ENCODE results near the gene LGSN.
A peak's percentile ranks its signal among the peaks of the same experiment; 100 is the strongest.
"Not testable (repeated sequence)": the region's sequence is repeated elsewhere in the genome, so short reads cannot be mapped to it uniquely, and the experiment has no call there.

LGSN gene, protein sequence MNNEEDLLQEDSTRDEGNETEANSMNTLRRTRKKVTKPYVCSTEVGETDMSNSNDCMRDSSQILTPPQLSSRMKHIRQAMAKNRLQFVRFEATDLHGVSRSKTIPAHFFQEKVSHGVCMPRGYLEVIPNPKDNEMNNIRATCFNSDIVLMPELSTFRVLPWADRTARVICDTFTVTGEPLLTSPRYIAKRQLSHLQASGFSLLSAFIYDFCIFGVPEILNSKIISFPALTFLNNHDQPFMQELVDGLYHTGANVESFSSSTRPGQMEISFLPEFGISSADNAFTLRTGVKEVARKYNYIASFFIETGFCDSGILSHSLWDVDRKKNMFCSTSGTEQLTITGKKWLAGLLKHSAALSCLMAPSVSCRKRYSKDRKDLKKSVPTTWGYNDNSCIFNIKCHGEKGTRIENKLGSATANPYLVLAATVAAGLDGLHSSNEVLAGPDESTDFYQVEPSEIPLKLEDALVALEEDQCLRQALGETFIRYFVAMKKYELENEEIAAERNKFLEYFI

DNA sequence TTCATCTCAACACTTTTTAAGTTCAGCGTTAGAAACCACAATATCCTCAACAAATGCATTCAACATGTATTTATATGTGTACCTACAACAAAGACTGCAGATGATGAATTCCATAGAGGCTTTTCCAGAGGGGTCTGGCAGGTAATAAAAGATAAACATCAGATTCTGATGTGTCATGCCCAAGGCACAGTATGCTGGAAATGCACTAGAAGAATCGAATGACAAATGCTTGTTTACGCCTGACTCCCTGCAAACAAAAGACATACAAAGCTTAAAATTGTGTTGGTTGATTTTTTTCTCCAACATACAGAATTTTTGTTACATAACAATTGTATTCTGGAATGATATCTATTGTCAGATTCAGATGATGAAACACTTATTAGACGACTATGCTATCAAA lies at the start of gene LGSN:
LGSN (minus strand) TSS at position 45 of the 400 bp plus-strand sequence; CDS start at position 5, 40 bp downstream.
- no peak for DNase-seq

DNA sequence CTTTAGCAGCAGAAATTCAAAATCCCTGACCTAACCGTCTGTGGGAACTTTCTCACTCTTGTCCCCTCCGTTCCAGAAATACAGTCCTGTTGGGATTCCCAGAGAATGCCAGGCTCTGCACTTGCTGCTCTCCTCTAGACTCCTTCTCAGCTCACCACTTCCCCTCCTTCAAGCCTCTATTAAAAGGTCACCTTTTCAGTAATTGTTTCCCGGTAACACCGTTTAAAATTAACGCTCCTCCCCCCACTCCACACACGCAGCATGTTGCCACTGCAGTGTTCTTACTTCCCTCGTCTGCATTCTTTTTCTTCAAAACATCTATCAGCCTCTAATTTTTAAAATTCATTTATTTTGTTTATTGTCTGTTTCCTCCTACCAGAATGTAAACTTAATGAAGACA lies 48.6 kb upstream of the LGSN start:
- DNase-seq = no peak

DNA sequence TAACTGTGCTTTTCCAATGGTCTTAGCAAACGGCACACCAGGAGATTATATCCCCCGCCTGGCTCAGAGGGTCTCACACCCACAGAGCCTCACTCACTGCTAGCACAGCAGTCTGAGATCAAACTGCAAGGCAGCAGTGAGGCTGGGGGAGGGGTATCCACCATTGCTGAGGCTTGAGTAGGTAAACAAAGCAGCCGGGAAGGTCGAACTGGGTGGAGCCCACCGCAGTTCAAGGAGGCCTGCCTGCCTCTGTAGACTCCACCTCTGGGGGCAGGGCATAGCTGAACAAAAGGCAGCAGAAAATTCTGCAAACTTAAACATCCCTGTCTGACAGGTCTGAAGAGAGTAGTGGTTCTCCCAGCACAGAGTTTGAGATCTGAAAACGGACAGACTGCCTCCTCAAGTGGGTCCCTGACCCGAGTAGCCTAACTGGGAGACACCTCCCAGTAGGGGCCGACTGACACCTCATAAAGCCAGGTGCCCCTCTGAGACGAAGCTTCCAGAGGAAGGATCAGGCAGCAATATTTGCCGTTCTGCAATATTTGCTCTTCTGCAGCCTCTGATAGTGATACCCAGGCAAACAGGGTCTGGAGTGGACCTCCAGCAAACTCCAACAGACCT lies 42.8 kb upstream of the LGSN start:
- DNase-seq = not testable (repeated sequence)

DNA sequence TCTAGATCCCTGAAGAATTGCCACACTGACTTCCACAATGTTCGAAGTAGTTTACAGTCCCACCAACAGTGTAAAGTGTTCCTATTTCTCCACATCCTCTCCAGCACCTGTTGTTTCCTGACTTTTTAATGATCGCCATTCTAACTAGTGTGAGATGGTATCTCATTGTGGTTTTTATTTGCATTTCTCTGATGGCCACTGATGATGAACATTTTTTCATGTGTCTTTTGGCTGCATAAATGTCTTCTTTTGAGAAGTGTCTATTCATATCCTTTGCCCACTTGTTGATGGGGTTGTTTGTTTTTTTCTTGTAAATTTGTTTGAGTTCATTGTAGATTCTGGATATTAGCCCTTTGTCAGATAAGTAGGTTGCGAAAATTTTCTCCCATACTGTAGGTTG lies 37.6 kb upstream of the LGSN start:
- not testable (repeated sequence) for DNase-seq

DNA sequence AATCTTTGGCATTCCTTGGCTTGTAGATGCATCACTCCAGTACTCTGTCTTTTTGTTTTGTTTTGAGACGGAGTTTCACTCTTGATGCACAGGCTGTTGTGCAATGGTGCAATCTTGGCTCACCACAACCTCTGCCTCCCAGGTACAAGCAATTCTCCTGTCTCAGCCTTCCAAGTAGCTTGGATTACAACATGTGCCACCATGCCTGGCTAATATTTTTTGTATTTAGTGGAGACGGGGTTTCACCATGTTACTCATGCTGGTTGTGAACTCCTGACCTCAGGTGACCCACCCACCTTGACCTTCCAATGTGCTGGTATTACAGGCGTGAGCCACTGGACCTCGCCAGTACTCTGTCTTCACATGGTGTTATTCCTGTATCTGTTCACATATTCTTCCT lies 35.8 kb upstream of the LGSN start:
- DNase-seq = no peak

DNA sequence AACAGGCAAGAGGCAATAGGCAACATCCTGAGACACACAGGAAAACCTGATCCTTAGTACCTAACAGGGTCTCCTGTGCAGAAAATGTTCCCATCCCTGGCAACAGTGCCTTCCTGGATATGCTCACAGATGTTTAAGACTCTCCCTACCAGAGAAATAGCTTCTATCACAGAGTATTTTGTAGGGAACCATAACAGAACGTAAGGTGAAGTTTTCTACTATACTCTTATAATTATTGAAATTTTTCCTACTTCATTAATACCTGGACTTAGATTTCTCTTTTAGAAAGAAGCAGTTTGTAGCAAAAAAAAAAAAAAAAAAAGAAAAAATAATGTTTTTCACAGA lies 33.5 kb upstream of the LGSN start:
- no peak for DNase-seq

DNA sequence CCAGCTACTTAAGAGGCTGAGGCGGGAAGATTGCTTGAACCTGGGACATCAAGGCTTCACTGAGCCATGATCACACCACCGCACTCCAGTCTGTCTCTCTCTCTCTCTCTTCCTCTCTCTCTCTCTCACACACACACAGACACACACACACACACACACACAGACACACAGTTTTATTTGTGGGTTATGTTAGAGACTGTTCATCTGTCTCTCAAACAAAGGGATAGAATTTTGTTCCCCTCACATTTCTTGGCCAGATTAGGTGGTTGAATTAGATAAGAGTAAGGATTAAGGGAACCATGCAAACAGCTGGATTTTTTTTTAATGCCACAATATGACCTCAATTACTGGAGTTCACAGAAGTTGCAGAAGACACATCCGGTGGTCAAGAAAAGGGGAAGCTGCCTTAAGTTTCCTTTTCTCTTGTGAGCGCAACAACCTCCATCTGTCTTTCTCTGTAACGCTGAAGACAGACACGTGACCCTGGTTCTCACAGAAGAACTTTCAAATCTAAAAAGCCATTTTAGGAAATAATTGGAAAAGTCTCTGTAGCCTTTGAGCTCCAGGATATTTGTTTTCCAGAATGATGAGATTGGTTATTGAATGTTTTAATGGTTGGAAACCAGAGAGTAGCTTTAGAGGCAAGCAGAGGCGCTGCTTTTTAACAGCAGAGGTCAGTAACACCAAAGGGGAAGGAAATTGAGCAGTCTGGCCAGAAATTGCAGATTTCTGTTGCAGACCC lies 32.9 kb upstream of the LGSN start:
- DNase-seq = no peak

DNA sequence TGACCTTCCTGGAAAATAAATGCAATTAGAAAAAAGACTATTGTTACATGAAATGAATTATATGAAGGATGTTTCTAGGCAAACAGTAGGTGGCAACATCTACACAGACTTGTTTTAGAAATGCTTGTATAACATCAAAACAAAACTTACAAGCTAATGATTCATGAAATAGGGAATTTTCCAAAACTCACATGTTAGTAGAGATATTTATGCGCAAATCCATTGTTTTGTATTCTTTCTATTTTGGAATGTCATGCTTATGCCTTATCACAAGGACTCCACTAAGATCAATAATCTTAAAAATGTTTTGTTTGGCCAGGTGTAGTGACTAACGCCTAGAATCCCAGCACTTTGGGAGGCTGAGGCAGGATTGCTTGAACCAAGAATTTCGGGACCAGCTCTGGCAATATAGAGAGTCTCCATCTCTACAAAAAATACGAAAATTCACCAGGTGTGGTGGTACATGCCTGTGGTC lies 32.3 kb upstream of the LGSN start:
- DNase-seq = no peak

DNA sequence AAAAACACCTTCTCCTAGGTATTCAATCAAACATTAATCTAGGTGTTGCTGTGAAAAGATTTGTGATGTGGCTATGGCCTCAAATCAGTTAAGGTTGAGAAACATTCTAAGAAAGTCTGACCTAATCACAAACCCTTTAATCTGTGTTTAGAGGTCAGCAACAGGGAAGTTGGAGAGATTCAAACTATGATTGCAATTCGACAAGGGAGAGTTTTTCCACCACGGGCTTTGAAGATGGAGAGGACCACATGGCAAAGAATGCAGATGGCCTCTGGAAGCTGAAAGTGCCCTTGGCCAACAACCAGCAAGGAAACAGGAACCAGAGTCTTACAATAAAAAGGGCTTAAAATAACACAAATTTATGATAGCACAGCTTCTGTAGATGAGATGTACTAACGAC lies 29.6 kb upstream of the LGSN start:
- no peak for DNase-seq

DNA sequence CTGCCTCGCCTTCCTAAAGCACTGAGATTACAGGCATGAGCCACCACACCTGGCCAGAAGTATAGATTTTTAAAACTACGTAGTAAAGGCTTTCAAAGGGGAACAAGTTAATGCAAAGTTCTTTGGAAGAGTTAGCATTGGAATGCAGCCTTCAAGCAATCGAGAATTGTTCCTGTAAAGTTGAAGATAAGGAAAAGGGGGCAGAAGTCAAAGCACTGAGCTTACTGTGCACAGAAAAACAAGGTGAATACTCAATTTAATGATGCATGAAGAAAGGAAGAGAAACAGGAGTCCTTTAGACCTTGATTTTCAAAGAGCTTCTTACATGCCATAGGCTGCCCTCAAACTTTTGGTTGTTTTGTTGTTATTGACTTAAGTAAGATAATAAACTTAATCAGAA lies 29.1 kb upstream of the LGSN start:
- no peak for DNase-seq

DNA sequence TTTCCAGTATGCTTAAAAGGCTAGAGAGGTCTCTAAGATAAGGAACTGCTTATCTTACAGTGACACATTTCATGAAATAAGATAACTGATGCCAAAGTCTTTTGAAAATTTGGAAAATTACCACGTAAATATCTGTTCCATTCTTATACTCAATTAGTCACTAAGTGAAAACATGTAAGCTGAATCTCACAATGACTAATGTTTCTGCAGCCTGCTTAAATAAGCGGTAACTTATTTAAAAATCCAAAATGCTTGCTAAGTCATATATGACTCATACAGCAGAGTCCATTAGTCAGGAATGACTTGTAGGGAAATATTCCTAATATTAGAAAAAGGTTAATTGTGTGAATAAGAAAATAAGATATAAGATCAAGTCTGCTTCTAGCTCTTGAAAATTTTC lies 27.8 kb upstream of the LGSN start:
- DNase-seq = no peak

DNA sequence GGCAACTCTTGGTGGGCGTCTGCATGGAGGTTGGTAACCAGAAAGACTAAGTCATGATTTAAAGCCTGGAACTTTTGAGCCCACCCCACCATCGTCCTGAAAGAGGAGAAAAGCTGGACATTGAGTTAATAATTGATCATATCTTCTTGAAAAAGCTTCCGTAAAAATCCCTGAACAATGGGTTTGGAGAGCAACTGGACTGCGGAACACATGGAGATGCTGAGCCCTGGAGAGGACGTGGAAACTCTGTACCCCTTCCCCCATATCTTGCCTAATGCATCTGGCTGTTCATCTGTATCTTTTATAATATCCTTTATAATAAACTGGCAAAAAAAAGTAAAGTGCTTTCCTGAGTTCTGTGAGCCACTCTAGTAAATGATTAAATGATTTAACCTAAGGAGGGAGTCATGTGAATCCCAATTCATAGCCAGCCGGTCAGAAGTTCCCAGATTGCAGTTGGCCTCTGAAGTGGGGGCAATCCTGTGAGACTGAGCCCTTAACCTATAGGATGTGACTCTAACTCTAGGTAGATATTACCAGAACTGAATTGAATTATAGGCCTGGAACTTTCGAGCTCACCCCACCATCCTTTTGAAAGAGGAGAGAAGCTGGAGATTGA lies 26.5 kb upstream of the LGSN start:
- DNase-seq = no peak

DNA sequence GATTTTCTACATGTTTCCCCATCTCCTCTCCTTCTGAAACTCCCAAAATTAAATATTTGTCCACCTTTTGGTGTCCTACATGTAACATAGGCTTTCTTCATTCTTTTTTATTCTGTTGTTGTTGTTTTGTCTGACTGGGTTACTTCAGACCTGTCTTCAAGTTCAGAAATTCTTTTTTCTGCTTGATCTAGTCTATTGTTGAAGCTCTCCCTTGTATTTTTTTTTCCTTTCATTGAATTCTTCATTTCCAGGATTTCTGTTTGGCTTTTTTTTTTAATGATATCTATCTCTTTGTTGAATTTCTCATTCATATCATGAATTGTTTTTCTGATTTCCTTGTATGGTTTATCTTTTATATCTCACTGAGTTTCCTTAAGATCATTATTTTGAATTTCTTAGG lies 20.6 kb upstream of the LGSN start:
- no peak for DNase-seq

DNA sequence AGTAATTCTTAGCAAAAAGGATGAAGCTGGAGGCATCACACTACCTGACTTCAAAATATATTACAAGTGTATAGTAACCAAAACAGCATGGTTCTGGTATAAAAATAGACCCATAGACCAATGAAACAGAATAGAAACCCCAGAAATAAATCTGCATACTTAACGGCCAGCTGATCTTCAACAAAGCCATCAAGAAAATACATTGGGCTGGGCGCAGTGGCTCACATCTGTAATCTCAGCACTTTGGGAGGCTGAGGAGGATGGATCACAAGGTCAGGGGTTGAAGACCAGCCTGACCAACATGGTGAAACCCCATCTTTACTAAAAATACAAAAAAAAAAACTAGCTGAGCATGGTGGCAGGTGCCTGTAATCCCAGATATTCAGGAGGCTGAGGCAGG lies 14.9 kb upstream of the LGSN start:
- DNase-seq = not testable (repeated sequence)

DNA sequence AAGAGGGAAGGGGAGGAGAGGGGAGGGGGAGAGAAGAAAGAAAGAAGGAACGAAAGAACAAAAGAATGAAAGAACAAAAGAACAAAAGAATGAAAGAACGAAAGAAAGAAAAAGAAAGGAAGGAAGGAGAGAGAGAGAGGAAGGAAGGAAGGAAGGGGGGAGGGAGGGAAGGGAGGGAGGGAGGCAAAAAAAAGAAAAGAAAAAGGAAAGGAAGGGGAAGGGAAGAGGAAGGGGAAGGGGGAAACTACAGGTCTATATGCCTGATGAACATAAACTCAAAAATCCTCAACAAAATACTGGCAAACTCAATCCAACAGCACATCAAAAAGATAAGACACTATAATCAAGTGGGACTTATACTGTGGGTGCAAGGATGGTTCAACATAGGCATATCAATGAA lies 13.7 kb upstream of the LGSN start:
- DNase-seq = no peak

DNA sequence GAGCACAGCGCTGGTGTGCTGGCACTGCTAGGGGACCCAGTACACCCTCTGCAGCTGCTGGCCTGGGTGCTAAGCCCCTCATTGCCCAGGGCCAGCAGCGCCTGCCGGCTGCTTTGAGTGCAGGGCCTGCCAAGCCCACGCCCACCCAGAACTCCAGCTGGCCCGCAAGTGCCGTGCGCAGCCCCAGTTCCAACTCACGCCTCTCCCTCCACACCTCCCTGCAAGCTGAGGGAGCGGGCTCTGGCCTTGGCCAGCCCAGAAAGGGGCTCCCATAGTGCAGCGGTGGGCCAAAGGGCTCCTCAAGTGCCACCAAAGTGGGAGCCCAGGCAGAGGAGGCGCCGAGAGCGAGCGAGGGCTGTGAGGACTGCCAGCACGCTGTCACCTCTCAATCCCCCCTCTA lies 6.8 kb upstream of the LGSN start:
- DNase-seq = not testable (repeated sequence)

DNA sequence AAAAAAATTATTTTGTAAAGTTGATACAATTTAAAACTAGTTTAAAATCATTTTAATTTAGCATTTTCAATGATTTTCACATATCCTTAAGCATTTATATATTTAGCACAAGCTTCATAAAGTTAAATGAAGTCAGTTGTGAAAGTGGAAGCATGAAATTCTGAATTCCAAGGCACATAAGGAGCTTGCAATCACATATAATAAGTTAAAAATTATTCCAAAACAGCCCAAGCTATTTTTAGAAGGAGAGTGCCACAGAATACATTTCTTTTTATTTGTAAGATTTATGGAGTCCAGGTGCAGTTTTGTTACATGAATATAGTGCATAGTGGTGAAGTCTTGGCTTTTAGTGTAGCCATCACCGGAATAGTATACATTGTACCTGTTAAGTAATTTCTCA lies 3.2 kb upstream of the LGSN start:
- no peak for DNase-seq

DNA sequence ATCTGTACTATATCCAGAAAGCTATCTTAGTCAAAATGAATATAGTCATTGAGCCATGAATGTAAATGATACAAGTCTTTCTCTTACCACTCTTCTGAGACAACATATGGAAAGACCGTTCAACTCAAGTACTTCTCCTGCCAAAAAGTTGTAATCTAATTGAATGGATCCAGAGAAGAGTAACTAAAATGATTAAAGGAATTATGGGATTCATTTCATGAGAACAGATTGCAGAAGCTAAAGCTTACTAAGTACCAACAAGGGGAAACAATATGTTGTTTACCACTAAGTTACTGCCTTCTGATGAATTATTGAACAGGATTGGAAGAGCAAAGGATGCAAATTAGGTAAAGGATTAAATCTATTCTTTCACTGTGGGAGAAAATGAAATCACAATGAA lies 2.0 kb upstream of the LGSN start:
- no peak for DNase-seq

DNA sequence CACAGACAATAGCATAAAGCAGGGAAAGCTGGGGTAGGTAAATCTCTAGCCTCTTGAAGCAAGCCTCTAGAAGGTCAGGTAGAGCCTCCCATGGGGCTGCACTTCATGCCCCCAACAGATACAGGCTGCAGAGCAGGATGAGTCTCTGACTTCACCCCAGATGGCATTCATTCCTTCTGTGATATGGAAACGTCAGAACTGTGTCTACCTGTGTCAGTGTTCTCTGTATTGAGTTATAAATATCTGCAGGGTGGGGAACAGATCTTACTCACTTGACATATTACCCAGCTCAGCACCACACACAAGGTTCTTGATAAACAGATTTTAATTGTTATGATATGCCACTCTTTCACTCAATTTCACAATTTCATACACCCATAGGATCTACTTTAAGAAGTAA lies 2.1 kb downstream of the LGSN start:
- no peak for DNase-seq

DNA sequence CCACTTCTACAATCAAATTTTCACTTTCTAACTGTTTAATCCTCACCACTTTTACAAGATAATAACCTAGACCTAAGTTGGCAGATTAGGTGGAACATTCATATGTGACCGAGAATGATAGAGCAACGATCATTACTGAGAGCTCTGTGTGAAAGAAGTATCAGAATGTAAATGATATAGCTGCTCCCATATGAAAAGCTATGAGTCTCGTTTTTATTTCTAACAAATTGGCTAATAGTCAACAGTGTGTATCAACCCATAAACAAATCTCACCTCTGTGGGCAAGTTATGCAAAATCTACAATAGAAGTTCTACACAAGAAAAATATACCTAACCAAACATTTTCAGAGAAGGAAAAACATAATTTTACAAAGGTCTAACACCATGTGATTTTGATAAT lies 3.7 kb downstream of the LGSN start:
- no peak for DNase-seq

DNA sequence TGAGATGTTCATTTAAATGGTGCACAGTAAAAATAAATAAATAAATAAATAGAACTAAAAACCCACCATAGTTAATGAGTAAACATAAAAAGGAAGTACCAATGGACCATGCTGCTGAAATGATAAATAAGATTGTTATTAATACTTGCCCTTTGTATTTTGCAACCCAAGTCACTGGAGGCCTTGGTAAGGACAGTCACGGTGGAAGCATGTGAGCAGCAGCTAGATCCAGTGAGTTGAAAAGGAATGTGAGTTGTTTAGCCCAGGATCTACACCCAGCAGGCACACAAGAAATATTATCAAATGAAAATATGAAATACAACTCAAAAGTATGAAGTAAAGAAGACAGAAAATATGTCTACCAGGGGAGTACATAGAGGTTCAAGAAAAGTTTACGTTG lies 6.7 kb downstream of the LGSN start:
- no peak for DNase-seq

DNA sequence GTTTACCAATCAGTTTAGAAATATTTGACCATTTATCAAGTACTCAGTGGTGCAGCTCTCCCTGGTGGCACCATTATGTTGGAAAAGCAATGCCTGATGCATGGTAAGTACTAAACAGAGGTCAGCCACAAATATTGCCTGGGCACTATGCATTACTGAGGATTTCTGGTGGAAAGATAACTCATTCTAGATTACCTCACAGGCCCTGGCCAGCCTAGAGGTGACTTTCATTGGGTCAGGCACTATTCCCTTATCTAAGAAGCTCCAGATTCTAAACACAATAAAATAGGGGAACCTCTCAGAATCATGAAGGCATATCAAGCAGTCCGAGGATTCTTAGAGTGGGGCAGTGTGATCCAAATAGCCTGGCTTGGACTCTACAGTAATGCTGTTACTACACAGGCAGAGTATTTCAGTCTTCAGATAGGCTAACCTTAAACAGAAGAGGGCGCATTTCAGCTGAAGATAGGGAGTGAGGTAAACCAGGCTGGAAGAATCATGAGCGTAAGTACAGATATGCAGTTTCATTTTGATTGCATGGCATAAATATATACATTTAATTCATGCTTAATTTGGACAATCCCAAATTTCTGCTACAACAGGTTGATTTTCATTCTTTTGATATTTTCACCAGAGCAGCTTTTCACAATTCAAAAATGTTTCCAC lies 12.1 kb downstream of the LGSN start:
- DNase-seq = peak; percentile 25

DNA sequence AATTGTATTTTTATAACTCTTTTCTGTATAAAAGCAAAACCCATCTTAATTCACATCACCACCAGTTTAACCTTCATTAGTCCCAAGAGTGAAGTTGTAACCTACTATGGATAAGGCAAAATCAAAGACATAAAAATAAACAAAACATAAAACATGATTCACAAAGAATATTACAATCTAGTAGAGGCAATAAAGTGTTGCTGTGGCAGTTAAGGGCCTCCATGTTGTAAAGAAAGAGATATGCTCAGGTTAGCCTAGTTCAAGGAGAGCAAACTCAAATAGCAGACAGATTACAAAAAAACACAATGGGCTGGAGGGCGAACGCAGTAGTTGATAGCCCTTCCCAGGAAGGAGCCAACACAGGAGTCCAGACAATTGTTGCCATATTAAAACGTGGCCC lies 13.4 kb downstream of the LGSN start:
- no peak for DNase-seq

Data from activated CD4-positive, alpha-beta T cell treated with anti-CD3 and anti-CD28 coated beads, Interleukin-2, Interleukin-6, amounts not matched to agents 100 ng/mL and 50 ng/mL, durations not matched to agents 16 hours and 8 hours (primary cell).